Duodenal mucosa (tissue), 2 donors: ENCODE data around the gene GOLGA3.
"Not testable (repeated sequence)": the region's sequence is repeated elsewhere in the genome, so short reads cannot be mapped to it uniquely, and the experiment has no call there.

Experiments
- H3K27ac ChIP-seq: one replicate; pipeline ENCODE4 v1.7.0; 2013; ENCODE audit warnings: low read depth, low read length
- H3K27me3 ChIP-seq, 2 donors: one replicate each; pipeline ENCODE4 v1.7.0; 2013; ENCODE audit warnings: low read length in 2 of 2, control low read depth in 1 of 2; ENCODE audit not compliant: insufficient read depth in 2 of 2, control insufficient read depth in 1 of 2
- H3K36me3 ChIP-seq, 2 donors: one replicate each; pipeline ENCODE4 v1.7.0; 2013; ENCODE audit warnings: low read length in 2 of 2, control low read depth in 1 of 2; ENCODE audit not compliant: insufficient read depth in 2 of 2, control insufficient read depth in 1 of 2
- H3K4me1 ChIP-seq, 2 donors: one replicate each; pipeline ENCODE4 v1.7.0; 2013; ENCODE audit warnings: low read length in 2 of 2, control low read depth in 1 of 2; ENCODE audit not compliant: insufficient read depth in 2 of 2, control insufficient read depth in 1 of 2
- H3K4me3 ChIP-seq, 2 donors: one replicate each; pipeline ENCODE4 v1.7.0; 2013; ENCODE audit warnings: low read length in 2 of 2, low read depth in 1 of 2
- H3K9ac ChIP-seq, 2 donors: one replicate each; pipeline ENCODE4 v1.7.0; 2013; ENCODE audit warnings: low read length in 2 of 2, low read depth in 1 of 2
- H3K9me3 ChIP-seq, 2 donors: one replicate each; pipeline ENCODE4 v1.7.0; 2013; ENCODE audit warnings: low read length in 2 of 2, control low read depth in 1 of 2; ENCODE audit not compliant: control insufficient read depth in 1 of 2

GOLGA3 gene

GRCh38 chr12:132818562-132818961, 10.1 kb downstream of the GOLGA3 start:
- Histone ChIP-seq H3K4me3 (no peak overlapping the region), H3K4me1 (no peaks in the 10 kb centered on the region), H3K9ac (no peak overlapping the region), H3K36me3 (peaks cover 37 to 74% of the 10 kb centered on the region in 2 donors), H3K9me3 (no peaks in the 10 kb centered on the region), H3K27me3 (no peaks in the 10 kb centered on the region), H3K27ac (no peak overlapping the region)

GRCh38 chr12:132814232-132814631, 14.4 kb downstream of the GOLGA3 start:
- Histone ChIP-seq H3K36me3 (peaks cover 34 to 76% of the 10 kb centered on the region in 2 donors), H3K9me3 (no peaks in the 10 kb centered on the region), H3K4me1 (no peaks in the 10 kb centered on the region), H3K4me3 (no peak overlapping the region), H3K9ac (no peak overlapping the region), H3K27ac (no peak overlapping the region), H3K27me3 (no peaks in the 10 kb centered on the region)

GRCh38 chr12:132813443-132813842, 15.2 kb downstream of the GOLGA3 start:
- peaks cover 36 to 73% of the 10 kb centered on the region in 2 donors for H3K36me3 ChIP-seq
- H3K9me3 ChIP-seq = no peaks in the 10 kb centered on the region
- no peak overlapping the region for H3K4me3 ChIP-seq
- no peak overlapping the region for H3K27ac ChIP-seq
- no peaks in the 10 kb centered on the region for H3K27me3 ChIP-seq
- no peaks in the 10 kb centered on the region for H3K4me1 ChIP-seq
- no peak overlapping the region for H3K9ac ChIP-seq

GRCh38 chr12:132812631-132813305, 15.9 kb downstream of the GOLGA3 start:
- H3K4me3 ChIP-seq = no peak overlapping the region
- H3K36me3 ChIP-seq = peaks cover 43 to 73% of the 10 kb centered on the region in 2 donors
- H3K27ac ChIP-seq = no peak overlapping the region
- no peaks in the 10 kb centered on the region for H3K4me1 ChIP-seq
- no peaks in the 10 kb centered on the region for H3K9me3 ChIP-seq
- no peak overlapping the region for H3K9ac ChIP-seq
- no peaks in the 10 kb centered on the region for H3K27me3 ChIP-seq

GRCh38 chr12:132809391-132809790, 19.3 kb downstream of the GOLGA3 start:
- H3K36me3 ChIP-seq = peaks cover 45 to 74% of the 10 kb centered on the region in 2 donors
- H3K4me1 ChIP-seq, H3K27me3 ChIP-seq, H3K9ac ChIP-seq, H3K9me3 ChIP-seq, H3K4me3 ChIP-seq, H3K27ac ChIP-seq: not testable (repeated sequence)

- Histone ChIP-seq H3K27ac (no peak overlapping the region), H3K4me3 (no peak overlapping the region), H3K27me3 (no peaks in the 10 kb centered on the region), H3K4me1 (no peaks in the 10 kb centered on the region), H3K9me3 (no peaks in the 10 kb centered on the region), H3K9ac (no peak overlapping the region), H3K36me3 (peaks cover 48 to 74% of the 10 kb centered on the region in 2 donors)
These were observed 21.2 kb downstream of the GOLGA3 start for GRCh38 chr12:132807295-132808092.

GRCh38 chr12:132806857-132807256, 21.8 kb downstream of the GOLGA3 start:
- peaks cover 50 to 70% of the 10 kb centered on the region in 2 donors for H3K36me3 ChIP-seq

GRCh38 chr12:132804426-132804861, 24.2 kb downstream of the GOLGA3 start:
- Histone ChIP-seq H3K9me3 (no peaks in the 10 kb centered on the region), H3K27me3 (no peaks in the 10 kb centered on the region), H3K36me3 (peaks cover 66 to 80% of the 10 kb centered on the region in 2 donors), H3K27ac (no peak overlapping the region), H3K4me3 (no peak overlapping the region), H3K9ac (no peak overlapping the region), H3K4me1 (no peaks in the 10 kb centered on the region)

More at GRCh38 chr12:132806857-132807256, 21.8 kb downstream of the GOLGA3 start:
- Histone ChIP-seq H3K4me3 (no peak overlapping the region), H3K27ac (no peak overlapping the region), H3K9me3 (no peaks in the 10 kb centered on the region), H3K4me1 (no peaks in the 10 kb centered on the region), H3K27me3 (no peaks in the 10 kb centered on the region), H3K9ac (no peak overlapping the region)

- Histone ChIP-seq H3K9me3 (no peaks in the 10 kb centered on the region), H3K36me3 (peaks cover 71 to 85% of the 10 kb centered on the region in 2 donors), H3K4me1 (no peaks in the 10 kb centered on the region), H3K9ac (no peak overlapping the region), H3K27me3 (no peaks in the 10 kb centered on the region), H3K4me3 (no peak overlapping the region), H3K27ac (no peak overlapping the region)
These were observed 24.8 kb downstream of the GOLGA3 start for GRCh38 chr12:132803888-132804287.

- Histone ChIP-seq H3K4me1 (no peaks in the 10 kb centered on the region), H3K27me3 (no peaks in the 10 kb centered on the region), H3K9ac (no peak overlapping the region), H3K36me3 (peaks cover 66 to 85% of the 10 kb centered on the region in 2 donors), H3K9me3 (no peaks in the 10 kb centered on the region), H3K4me3 (no peak overlapping the region), H3K27ac (no peak overlapping the region)
These were observed 25.5 kb downstream of the GOLGA3 start for GRCh38 chr12:132803125-132803524.
